ENCODE results near the gene EN2.

The EN2 gene

DNA sequence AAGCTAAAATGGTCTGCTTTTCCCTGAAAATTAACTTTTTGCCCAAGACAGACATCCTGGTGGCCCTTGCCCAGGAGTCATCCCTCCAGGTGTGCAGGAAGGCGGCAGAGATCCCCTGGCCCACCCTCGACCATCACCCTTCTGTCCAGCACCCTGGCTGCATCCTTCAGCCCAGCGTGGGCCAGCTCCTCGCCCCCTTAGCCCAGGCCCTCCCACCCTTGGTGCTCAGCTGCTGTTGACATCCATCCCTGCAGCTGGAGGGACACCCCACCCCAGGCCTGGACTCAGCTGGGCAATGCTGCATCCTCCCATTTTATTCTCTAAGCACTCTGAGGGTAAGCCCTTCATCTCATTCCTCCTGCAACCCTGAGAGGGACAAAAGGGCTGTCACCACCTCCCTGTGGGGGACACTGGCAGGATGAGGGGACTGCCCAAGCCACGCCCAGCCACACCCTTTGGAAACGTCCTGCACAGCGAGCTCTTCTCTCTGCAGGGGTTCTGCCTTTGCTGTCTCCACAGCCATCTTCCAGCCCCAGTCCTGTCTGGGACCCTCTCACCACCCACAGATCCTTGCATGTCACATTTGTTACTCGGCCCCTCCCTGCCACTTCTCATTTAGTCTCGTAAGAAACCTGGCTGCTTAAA is 30.7 kb downstream of the EN2 start:
- no peak for DNase-seq

DNA sequence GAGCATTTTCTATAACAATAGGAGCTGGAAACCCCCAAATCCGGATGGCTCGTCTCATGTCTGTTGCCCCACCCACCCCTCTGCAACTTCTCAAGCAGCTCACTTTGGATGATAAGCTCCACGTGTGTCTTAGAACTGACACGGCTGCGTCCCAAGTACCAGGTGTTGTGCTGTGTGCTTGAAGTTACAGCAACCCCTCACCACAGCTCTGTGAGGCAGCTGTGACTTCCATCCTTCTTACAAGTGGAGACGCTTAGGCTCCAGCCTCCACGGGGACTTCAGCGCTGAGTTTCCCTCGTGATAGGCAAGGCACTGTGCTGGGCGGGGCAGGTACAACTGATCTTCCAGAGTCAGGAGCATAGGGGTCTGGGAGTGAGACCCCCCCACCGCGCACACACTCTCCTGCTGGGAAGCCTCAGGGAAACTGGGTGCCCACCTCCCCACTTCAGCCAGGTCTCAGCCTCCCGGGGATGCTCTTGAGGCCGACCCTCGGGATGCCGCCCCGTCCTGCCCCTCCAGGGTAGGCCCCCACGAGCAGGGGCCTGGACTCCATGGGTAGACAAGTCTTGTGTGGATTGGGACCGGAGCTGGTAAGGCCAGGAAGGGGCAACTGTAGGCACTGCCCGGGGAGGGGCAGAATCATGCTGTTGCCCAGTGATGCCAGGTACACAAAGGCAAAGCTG is 31.4 kb downstream of the EN2 start:
- DNase-seq = no peak

DNA sequence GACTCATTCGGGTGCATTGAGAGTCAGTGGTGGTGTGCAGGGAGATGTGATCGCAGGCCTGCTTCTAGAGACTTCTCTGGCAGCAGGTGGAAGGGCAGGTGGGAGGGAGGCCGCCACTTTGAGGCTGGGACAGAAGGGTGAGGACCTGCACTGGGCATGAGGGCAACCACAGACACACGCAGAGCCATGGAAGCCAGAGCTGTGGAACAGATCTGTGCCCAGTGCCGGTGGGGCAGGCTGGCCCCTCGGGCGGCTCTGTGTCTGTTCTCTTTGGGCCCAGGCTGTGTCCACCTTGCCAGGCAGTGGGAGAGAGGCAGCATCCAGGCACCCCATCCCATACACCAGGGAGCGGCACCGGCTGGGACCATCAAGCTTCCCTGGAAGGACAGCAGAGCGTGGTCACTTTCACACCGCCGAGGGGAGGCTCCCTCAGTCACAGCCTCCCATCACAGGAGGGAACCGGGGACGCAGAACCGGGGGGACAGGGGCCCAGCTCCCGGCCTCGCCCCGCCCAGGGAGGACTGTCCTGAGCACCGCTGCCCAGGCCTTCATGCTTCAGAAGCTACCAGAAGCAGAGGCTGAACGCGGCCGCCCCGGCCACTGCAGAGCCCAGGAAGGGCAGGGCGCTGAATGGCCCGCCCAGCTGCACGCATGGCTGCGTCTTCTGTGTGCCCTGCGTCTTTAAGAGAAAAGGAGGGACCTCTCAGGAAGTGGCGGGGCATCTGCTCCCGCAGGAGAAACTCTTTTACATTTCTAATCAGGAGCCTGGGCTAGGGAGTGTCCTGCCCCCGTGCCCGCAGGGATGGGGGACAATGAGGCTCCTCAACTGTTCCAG is 32.1 kb downstream of the EN2 start:
- no peak for DNase-seq

DNA sequence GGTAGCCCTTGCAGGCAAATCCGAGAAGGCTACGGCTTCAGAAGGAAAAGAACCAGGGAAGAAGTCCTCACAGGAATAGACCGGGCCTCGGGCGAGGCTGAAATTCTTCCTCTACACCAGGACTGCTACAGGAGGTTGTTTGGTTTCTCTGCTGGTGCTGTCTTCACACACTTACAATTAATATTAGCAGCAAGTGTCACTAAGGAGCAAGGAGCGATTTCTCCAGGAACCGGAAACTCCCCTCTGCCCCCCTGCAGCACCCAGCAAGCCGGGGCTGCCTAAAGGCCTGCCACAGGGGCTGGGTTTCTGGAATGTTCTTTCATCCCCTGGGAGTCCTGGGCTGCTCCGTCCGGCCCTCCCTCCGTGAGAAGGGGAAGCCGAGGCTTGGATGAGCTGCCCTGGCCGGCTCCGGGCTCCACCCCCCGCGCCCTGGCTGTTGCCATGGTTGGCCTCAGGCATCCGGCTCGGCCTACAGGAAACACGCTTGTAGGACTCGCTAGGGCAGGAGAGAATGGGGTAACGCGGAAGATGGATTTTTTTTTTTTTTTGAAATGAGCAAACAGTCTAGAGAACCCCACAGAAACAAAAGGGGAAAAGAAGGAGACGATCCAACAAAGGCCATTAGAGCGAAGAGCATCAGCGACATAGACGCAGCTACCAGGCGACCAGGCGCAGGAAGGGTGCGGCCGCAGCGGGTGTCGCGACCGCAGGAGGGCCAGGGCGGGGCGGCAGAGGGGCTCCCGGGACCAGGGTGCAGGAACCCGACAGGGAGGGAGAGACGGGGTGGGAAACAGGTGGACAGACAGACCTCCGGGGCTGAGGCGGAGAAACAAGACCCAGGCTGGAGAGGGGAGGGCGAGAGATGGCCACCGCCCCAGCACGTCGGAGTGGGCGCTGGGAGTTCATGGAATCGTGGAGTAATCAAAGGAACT is 33.0 kb downstream of the EN2 start:
- DNase-seq = peak; percentile 47 to 52

DNA sequence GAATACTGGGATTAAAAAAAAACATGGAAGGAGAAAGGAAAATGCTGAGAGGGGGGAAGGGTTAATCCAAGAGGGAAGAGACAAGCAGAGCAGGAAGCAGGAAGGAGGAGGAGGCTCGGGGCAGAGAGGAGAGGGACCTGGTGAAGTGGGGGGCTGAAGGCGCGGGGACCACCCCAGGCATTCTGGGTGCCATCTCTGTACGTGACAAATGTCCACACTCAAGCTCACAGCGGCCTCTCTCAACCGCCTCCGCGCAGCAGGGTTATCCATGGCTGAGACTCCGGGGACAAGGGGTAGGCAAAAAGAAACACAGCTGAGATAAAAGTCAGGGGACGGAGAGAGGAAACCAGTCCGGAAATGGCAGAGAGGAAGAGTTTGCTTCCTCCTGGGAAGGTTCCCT is 33.9 kb downstream of the EN2 start:
- no peak for DNase-seq

DNA sequence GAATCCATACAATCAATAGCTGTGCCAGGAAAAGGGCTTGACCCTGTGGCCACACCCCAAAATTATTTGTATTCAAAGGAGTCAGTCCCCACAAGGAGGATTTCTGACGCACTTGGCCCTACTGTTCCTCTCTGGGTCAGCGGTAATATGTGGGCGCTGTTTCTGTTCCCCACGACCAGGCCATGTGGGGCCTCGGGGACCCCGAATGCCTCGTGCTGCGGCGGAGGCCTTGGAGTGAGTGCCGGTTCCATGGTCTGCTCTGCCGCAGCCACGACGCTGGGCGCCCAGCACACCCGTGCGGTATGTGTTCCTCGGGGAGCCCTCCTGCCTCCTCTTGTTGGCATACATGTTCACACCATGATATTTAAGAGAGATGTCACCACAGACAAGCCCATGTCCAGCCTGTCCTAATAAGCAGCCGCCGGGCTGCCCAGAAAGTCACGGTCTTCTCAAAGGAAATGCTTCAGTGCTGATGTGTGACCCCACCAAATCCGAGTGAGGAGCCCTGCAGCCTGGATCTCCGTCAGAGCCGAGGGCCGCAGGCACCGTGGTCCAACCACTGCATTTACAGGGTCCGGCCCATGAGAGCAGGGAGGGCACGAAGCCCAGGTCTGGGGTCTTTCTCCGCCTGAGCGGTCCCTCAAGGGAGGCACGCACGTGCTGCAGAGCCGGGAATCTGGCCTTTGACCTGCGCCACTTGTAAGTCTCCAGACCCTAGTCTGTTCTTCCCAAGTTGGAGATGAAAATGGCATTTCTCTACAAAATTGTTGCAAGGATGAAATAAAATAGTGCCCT is 36.0 kb downstream of the EN2 start:
- DNase-seq = no peak

DNA sequence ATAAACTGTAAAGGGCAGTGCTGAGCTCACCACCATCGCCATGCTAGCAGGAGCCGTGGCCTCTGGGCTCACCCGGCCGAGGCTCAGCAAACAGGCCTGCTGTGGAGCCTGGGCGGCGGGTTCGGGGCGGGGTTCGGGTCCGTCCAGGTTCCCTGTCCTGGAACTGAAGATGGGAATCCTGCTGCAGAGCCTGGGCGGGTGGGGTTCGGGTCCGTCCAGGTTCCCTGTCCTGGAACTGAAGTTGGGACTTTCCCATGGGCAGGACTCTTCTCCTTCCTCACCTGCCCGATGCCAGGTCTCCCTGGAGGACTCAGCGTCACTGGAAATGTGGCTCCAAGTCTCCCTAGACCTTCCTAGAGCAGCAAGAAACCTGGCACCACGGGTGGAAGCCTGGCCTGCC is 36.6 kb downstream of the EN2 start:
- DNase-seq = no peak

DNA sequence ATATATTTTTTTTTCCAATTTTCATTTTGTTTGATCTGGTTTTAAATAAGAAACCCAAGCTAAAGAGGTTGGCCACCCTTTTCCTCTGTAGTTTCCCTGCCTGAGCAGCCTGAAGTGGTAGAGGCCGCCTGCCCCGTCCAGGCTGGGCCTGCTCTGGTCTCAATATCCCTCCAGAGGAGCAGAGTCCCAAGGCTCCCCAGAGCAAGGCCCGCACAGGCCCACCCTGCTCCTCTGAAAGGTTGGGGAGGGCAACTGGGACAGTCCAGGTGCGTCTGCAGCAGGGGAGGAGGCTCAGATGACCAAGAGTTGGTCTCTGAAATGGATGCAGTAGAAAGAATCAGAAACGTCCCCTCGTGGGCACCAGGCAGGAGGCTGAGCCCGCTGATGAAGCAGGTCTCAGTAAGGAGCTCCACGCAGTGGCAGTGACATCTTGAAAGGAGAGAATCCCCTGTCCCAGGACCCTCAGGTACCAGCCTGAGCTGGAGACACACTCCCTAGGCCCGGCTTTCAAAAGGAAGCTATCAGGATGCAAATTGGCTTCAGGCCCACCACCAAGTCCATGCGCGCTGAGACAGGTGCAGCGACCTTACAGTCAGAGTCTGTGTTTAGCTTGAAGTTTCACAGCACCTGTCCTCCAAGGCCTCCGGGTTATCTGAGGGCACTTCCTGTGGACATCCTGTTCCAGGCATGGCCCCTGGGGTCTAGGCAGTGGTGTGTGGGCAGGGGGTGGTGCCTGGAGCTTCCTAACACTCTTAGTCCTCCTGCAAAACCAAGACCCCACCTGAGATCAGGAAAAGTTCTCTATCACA is 37.7 kb downstream of the EN2 start:
- DNase-seq = no peak

DNA sequence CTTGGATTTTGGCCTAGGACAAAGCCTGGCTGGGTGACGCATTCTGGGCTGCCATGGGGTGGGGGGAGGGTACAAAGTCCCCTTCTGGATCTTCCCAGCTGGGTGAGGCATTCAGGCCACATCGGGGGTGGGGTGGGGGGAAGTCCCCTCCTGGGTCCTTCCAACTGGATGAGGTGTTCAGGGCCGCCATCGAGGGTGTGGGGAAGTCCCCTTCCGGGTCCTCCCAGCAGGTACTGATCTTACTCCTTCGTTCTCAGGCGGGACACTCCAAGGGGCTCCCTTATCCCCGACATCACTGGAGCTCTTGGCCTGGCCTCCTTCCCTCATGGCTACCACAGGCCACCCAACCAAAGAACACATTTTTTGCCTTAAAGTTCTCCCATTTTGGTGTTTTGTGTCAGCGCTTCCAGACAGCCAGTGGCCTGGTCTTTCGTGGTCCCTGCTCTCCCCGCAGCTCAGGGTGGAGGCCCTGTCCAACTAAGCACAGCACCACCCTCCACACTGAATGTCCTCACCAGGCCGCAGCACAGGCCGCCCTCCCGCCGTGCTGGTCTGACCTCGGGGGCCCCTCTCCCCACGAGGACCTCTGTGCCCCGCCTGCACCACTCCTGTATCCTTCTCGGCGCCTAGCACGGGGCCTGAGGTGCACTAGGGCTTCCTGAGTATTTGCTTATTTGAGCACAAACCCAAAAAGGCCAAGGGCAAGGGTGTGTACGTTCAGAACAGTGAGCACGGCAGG is 38.5 kb downstream of the EN2 start:
- no peak for DNase-seq

DNA sequence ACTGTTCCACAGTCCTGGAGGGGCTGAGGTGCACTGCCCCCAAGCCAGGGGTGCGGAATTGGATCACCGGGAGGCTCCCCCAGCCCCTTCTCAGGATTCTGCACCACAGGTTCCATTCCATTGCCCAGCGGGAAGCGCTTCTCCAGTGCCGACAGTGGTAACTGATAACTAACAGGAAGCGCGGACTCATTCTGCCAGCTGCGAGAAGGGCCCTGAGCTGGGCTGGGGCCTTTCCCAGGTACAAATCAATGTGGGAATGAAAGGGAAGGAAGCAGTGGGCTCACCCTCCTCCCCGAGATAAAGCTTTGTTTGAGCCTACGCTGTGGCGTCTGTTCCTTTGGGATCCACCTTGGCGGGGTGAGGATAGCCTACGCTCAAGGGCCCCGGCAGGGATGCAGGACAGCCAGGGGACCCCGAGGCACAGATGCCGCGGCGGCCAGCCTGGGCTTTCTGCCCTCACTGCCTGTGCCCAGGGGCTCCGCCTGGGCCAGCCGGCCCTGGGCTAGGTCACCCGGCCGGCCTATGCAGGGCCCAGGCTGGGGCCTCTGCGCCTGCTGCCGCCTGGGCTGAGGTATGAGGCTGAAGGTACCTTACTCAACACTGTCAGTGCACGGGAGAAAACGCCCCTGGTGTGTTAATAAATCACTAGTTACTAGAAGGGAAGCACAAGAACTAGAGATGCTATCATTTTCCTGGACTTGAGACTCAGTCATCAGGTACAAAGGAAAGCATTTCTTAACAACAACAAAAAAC is 39.4 kb downstream of the EN2 start:
- DNase-seq = no peak

DNA sequence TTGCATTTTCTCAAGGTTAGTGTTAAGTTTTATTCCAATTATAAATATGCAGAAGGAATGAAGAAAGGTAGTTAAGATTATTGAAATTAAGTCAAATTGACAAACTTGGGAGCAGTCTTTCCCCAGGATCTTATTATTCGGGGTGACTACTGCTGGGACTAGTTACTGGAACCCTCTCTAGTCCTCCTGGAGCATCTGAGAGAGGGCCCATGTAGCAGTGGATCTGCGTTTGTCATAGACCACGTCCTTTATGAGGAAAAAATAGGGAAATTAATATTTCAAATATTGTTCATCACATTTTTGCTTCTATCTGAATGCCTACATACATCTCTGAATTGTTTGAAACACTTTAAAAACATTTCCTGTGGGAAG is 47.5 kb downstream of the EN2 start:
- no peak for DNase-seq

DNA sequence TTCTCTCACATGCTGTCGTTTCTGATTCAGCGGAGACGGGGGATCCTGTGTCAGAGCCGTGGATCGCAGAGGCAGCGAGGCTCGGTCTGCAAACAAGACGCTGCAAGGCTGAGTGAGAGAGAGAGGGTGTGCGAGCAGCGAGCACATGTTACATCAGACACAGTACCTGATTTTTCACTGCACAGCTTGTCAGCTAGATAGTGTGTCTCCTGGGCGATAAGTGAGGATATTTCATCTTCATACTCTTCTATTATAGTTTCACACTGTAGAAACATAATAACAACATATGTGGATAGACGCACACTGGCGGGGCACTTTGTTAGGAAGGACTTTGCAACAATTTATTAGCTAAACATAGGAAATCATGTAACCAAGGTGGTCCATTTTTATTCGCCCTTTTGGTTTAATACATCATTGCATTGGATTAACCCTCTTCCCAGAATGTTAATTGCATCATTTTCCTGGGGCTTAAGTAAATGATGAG is 49.0 kb downstream of the EN2 start:
- DNase-seq = no peak

DNA sequence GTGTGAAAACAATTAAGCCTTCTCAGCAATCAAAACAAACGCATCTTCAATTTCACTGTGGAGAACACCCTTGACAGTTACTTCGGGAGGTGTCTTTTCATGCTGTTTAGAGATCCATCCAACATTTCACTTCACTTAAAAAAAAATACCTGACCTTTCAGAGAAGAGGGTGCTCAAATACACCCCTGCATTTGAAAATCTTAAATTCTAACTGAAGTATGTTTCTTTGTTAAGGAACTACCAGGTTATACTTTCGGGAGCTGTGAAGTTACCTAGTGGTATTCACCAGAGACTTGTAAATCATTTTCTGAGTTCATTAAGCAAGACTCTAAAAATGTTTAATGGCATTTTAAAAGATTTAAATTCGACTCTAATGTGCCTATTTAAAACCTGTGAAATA is 49.6 kb downstream of the EN2 start:
- no peak for DNase-seq

DNA sequence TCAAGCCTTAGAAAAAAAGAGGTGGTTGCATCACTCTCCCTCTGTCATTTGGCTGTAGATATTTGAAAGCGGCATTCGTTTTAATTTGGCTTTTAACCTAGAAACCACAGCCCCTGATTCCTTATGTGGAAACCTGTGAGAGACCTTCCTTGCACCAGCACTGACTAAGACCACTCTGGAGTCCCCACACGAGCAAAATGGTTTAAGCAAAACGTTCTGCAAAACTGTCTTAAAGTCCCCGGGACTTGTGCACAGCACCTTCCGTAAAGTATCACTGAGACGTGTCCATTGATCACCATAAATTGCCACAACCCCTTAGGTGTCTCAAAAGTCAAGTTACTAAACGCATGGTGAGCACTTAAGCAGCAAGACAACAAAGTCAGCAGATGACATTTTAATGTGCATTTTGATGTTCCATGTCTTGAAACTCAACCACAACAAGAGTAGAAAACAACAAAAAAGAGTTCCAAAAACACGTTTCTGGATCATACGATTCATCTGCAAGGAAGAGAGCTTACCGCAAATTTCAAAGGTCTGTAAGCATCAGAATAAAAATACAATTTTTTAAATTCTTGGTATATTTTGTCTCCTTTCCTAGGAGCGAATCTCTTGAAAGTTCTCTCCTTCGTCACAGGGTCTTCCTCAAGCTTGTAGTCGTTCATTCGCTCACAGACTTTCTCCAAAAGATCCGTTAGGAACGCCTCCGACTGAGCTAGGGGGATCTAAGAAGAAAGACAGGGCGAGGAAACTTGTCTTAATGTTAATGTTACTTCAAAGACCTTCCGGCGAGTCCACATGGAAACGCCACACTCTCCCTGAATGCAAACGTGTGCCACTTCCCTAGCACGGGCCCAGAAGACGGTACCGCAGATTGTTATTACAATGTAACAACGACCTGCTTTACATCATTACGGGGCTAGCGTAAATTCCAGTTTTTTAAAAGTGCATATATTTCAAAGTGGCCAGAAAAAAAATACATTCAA is 50.7 kb downstream of the EN2 start:
- no peak for DNase-seq

DNA sequence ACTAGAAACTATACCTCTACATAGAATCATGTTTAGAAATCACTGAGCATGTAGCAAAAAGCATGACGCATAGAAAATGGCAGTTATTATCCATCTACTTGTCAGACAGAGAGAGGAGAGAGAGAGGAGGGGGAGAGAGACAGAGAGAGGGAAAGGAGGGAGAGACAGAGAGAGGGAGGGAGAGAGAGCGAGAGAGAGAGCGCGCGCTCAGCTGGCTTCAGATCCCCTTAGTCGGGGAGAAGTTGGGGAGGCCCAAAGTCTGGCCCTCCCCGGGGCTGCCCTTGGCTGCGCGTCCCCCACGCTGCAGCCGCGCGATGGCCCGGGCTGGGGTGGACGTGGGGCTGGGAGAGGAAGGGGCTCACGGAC is 51.4 kb downstream of the EN2 start:
- no peak for DNase-seq

DNA sequence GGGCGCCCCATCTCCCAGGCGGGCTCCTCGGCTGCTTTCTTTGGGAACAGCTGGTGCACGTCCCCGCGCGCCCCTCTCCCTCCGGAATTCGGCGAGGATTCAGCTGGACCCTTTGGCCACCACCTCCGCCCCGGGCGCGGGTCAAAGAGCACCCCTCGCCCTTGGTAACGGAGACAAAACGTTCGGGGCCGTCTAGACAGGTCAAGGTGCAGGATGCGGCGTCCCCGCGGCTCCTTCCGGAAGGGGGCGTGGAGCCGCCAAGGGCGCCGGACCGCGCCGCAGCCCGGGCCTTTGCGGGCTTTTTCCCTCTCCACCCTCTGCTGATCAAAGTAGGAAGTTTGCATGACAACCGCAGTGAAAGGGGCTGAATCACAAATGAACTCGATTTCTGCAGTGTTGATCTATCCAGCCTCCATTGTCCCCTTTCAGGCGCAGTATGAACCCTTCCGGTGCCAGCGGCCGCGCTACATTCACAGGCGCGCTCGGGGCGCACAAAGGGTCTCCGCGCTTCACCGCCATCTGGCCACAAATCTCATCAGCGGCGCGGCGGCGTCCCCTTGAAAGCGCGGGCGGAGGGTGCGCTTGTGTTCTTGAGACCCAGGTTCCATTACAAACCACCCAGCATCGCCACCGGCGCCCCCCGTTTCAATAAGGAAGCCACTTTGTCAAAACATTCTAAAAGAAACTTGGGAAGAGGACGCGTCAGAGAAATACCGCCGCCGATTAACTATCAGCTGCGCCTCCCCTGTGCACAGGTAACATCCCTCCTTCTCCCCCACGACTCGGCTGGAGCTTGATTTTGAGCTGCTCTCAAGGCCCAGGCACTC is 52.0 kb downstream of the EN2 start:
- DNase-seq = no peak

DNA sequence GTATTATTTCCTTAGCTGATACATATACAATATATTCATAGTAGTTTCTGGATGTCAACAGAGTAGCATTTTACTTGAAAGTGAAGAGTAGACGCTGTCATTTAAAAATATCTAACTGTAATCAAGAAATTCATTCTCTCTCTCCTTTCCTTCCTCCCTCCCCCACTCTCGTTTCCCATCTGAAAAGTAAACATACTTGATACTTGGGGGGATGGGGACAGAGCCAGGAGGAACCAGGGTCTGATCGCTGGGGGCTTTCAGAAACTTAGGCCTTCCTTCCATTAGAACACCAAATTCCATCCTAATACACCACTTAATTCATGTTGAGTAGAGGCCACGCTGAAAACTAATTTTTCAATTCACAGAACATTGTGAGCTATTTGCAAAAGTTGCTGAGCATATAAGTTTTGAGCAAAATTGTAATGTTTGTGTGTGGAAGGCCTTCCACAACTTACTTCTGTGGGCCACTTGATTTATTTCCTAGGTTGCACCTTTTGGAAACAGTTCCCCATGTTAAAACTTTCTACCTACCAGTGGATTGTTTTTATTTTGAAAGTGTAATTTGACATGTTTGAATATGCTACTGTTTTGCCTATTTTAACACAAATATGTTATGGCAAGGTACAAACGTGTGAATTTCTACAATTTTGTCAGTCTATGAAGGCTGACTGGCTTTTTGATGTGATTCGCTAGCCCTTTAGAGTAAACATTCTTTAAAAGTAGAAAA is 53.2 kb downstream of the EN2 start:
- DNase-seq = no peak
